ENCODE data around the gene TUBB1.

Gene TUBB1

DNA sequence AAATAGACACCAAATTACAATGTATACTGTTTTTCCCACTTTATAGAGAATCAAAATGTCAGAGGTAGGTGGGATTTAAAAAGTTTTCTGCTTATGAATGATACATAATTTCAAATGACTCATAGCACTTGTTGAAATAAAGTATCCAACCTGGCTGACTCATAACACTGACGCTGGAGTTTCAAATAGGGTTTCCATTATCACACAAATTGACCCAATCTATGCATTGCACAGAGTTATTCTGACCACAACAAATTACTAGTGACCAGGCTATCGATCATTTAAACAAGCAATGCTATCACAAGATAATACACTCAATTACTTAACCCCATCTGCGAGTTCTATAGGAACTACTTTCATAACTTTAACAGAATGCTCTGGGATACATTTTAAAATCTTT, 55.2 kb downstream of the TUBB1 start:
- Histone ChIP-seq H3K4me3 (no peak overlapping the region), H3K36me3 (no peaks in the 10 kb centered on the region), H3K9me3 (replicated peaks in 1 of 11) (no peaks in the 10 kb centered on the region), H3K4me1 (peaks cover 12 to 45% (median 20%) of the 10 kb centered on the region in 10 experiments), H3K27ac (no peak overlapping the region), H3K9ac (no peak overlapping the region), H4K20me1 (no peaks in the 10 kb centered on the region), H3K4me2 (no peak overlapping the region), H3K27me3 (no peaks in the 10 kb centered on the region)
- no peak for TF ChIP-seq Cebpa-rat (IDR thresholded peaks at IDR 0.05)

DNA sequence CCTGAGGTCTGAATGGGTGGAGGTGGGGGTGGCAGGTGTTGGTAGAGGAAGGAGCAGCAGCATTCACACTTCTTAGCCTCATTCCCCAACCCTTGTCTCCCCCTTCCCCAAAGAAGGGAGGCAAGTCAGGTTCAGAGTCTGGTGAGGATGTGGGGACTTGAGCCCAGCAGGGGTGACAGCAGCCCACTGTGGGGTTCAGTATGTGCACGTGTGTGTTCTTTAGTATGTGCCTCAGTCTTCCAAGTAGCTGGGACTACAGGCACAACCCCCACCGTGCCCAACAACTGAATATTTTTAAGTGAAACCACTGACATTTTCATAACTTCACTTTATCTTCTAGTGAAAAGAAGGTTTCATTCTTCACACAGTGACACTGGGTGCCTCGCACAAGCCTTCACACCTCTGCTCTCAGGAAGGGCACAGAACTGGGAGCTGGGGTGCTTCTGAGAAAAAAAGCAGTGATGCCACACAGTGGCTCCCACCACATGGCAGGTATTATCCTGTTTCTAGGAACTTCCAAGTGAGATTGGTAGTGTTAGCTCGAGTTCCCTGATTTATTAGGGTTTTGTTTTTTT, 56.8 kb downstream of the TUBB1 start:
- H3K9ac ChIP-seq, result no peak overlapping the region
- no peaks in the 10 kb centered on the region for H4K20me1 ChIP-seq
- no peak for TF ChIP-seq Cebpa-rat (IDR thresholded peaks at IDR 0.05)
- no peaks in the 10 kb centered on the region for H3K9me3 ChIP-seq (replicated peaks in 1 of 11)
- no peaks in the 10 kb centered on the region for H3K27me3 ChIP-seq
- H3K36me3 ChIP-seq, result no peaks in the 10 kb centered on the region
- H3K4me2 ChIP-seq, result no peak overlapping the region
- H3K4me1 ChIP-seq, result peaks cover 12 to 34% (median 18%) of the 10 kb centered on the region in 10 experiments
- no peak overlapping the region for H3K4me3 ChIP-seq
- no peak overlapping the region for H3K27ac ChIP-seq
